ENCODE measurements around the gene TMEM213. TPM values are rescaled to one million over a fixed set of nuclear protein-coding genes. Genes with fewer than 3 reads are reported as not detected.

Gene TMEM213
- total RNA-seq, 2 donors from 2014 or later = not detected

- intact Hi-C loops (cut with DNase I) = no loop called here
- no peak for DNase-seq (ENCODE audit: low spot score)
Measured at GRCh38 chr7:138832966-138833365, 35.2 kb downstream of the TMEM213 start.

- intact Hi-C loops (cut with DNase I) = no loop called here
- DNase-seq (ENCODE audit: low spot score) = no peak
Measured at GRCh38 chr7:138833596-138833995, 35.8 kb downstream of the TMEM213 start.

- no peak for DNase-seq (ENCODE audit: low spot score)
- intact Hi-C loops (cut with DNase I) = no loop called here
Measured at GRCh38 chr7:138834583-138834982, 36.8 kb downstream of the TMEM213 start.

- no peak for DNase-seq (ENCODE audit: low spot score)
- intact Hi-C loops (cut with DNase I) = no loop called here
Measured at GRCh38 chr7:138835087-138835486, 37.3 kb downstream of the TMEM213 start.

GRCh38 chr7:138837627-138838026 lies 39.8 kb downstream of the TMEM213 start:
- DNase-seq (ENCODE audit: low spot score) = no peak
- intact Hi-C loops (cut with DNase I) = no loop called here

GRCh38 chr7:138838166-138838565 lies 40.4 kb downstream of the TMEM213 start:
- intact Hi-C loops (cut with DNase I) = no loop called here
- DNase-seq (ENCODE audit: low spot score) = no peak

- no peak for DNase-seq (ENCODE audit: low spot score)
- intact Hi-C loops (cut with DNase I) = no loop called here
Measured at GRCh38 chr7:138842111-138842510, 44.3 kb downstream of the TMEM213 start.

GRCh38 chr7:138843632-138844580 lies 46.1 kb downstream of the TMEM213 start:
- intact Hi-C loops (cut with DNase I) = no loop called here
- no peak for DNase-seq (ENCODE audit: low spot score)

GRCh38 chr7:138845711-138846110 lies 47.9 kb downstream of the TMEM213 start:
- DNase-seq (ENCODE audit: low spot score) = no peak
- intact Hi-C loops (cut with DNase I) = no loop called here

GRCh38 chr7:138848056-138848980 lies 50.5 kb downstream of the TMEM213 start:
- intact Hi-C loops (cut with DNase I) = no loop called here
- no peak for DNase-seq (ENCODE audit: low spot score)

GRCh38 chr7:138849701-138850100 lies 51.9 kb downstream of the TMEM213 start:
- intact Hi-C loops (cut with DNase I) = no loop called here
- DNase-seq (ENCODE audit: low spot score) = no peak

- intact Hi-C loops (cut with DNase I) = no loop called here
- no peak for DNase-seq (ENCODE audit: low spot score)
Measured at GRCh38 chr7:138852469-138852868, 54.7 kb downstream of the TMEM213 start.

GRCh38 chr7:138853448-138853847 lies 55.7 kb downstream of the TMEM213 start:
- DNase-seq (ENCODE audit: low spot score) = no peak
- intact Hi-C loops (cut with DNase I) = no loop called here

GRCh38 chr7:138854115-138854645 lies 56.4 kb downstream of the TMEM213 start:
- intact Hi-C loops (cut with DNase I) = no loop called here
- no peak for DNase-seq (ENCODE audit: low spot score)

GRCh38 chr7:138857728-138858127 lies 59.9 kb downstream of the TMEM213 start:
- intact Hi-C loops (cut with DNase I) = no loop called here
- no peak for DNase-seq (ENCODE audit: low spot score)

- DNase-seq (ENCODE audit: low spot score) = no peak
- intact Hi-C loops (cut with DNase I) = no loop called here
Measured at GRCh38 chr7:138861051-138861450, 63.3 kb downstream of the TMEM213 start.

- intact Hi-C loops (cut with DNase I) = no loop called here
Measured at GRCh38 chr7:138863931-138864330, 66.1 kb downstream of the TMEM213 start.

GRCh38 chr7:138864667-138865066 lies 66.9 kb downstream of the TMEM213 start:
- intact Hi-C loops (cut with DNase I) = no loop called here
- no peak for DNase-seq (ENCODE audit: low spot score)

More at GRCh38 chr7:138863931-138864330, 66.1 kb downstream of the TMEM213 start:
- DNase-seq (ENCODE audit: low spot score) = no peak

- no peak for DNase-seq (ENCODE audit: low spot score)
- intact Hi-C loops (cut with DNase I) = no loop called here
Measured at GRCh38 chr7:138865843-138866242, 68.0 kb downstream of the TMEM213 start.

GRCh38 chr7:138866353-138866752 lies 68.6 kb downstream of the TMEM213 start:
- intact Hi-C loops (cut with DNase I) = no loop called here
- DNase-seq (ENCODE audit: low spot score) = no peak
